T1000 (cell line): Measurements from ENCODE around the gene ITCH.

Source experiments
- DNase-seq: peaks from one replicate; lab custom pipeline; 2025; ENCODE audit warnings: mixed read lengths; lab: John Stamatoyannopoulos, UW

Gene ITCH

DNA sequence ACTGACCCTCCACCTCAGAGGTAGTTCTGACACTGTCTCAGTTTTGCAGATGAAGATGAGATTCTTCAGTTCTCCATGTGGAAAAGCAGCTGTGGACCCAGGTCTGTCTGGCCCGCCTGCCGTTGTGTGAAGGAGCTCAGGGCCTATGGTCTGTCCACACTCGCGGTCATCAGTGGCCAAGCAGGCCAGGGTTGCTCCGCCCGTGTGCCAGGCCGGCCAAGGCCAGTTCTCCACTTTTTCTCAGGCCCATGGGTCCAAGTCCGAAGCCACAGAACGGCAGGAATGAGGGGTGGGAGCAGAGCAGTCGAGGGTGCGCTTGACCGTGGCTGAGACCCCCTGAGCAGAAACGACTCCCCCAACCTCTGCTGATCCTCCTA, 186.8 kb downstream of the ITCH start:
- no peak for DNase-seq

DNA sequence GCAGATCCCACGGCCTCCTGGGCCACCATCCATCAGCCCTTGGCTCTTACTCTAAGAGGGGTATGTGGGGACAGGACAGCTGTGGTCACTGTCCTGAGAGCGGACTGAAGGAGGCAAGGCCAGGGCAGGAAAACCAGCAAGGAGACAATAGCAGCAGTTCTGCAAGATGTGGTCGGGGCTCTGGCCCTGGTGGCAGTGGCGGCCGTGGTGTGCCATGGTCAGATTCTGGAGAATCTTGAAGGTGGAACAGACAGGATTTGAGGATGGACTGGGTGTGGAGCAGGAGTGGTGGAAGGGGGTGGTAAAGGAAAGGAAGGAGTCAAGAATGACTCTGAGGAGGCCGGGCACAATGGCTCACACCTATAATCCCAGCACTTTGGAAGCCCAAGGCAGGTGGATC, 189.5 kb downstream of the ITCH start:
- no peak for DNase-seq

DNA sequence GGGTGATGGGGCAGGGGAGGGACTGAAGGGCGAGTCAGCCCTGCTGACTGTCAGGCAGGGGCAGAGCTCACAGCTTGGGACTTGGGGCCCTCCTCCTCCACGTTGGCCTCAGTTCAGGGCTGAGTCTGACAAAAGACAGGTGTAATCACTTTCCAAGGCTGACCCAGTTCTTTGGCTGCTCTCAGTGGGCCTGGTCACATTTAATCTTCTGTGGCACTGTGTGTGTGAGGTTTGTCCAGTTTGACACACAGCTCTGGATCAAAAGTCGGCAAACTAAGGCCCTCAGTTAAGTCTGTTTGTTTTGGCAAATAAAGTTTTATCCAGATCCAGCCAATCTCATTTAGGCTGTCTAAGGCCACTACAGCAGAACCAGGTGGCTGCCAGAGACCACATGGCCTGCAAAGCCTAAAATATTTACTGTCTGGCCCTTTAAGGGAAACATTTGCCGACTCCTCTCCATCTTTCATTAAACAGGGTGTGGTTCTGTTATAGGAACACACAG, 190.3 kb downstream of the ITCH start:
- DNase-seq: no peak

DNA sequence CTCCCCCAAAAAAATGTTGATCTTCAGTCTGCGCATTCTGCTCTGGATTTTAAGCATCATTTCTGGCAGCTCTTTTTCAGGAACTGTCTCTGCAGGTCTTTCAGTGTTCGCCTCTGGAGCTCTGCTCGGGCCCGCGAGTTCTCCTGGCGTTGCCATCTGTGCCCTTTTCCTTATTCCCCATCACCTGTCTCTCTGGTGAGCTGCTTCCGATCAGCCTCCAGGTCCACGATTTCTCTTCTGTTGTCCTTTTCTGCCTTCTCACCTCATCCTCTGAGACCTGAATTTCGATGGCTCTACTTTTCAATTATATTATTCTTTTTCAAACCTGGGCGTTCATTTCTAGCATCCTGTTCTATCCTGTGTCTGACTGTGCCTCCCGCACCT, 194.9 kb downstream of the ITCH start:
- DNase-seq: no peak

DNA sequence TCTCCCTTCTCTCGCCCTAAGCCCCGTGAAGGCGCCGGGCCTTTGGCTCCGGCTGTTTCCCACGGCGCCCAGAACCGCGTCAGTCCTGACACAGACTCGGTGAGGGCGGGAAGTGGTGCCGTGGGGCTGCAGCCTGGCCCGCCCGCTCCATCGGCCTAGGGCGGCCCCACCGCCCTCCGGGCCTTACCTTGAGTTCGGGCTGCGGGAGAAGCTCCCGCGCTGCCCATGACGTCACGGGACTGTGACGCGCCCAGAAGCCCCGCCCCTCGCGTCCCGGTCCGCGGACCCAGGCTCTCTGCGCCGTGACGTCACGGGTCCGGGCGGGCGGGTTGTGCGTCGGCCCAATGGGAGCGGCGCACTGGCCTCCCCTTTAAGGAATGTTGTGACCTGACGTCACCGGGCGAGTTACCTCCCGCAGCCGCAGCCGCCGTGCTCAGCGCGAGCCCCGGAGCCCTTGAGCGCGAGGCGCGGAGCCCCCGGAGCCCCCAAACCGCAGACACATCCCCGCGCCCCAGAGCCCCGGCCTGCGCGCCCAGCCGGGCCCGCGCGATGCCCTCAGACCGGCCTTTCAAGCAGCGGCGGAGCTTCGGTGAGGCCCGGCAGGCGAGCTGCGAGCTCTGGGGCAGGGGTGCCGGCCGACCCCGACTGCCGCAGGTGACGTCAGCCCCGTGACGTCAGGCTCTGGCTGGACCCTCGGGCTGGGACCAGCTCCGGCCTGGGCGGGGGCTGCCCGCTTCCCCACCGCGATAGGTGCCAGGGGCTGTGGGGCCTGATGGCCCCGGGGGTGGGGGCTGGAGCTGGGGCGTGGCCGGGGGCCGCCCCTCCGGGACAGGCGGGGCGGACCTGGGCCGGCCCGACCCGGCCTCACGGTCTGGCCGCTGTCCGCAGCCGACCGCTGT, 195.5 kb downstream of the ITCH start, which contains the start of gene MAP1LC3A:
Gene MAP1LC3A (plus strand): TSS at position 399 of the 899 bp plus-strand sequence. CDS start 151 bp downstream, at position 550.
- DNase-seq: peak; percentile 92

DNA sequence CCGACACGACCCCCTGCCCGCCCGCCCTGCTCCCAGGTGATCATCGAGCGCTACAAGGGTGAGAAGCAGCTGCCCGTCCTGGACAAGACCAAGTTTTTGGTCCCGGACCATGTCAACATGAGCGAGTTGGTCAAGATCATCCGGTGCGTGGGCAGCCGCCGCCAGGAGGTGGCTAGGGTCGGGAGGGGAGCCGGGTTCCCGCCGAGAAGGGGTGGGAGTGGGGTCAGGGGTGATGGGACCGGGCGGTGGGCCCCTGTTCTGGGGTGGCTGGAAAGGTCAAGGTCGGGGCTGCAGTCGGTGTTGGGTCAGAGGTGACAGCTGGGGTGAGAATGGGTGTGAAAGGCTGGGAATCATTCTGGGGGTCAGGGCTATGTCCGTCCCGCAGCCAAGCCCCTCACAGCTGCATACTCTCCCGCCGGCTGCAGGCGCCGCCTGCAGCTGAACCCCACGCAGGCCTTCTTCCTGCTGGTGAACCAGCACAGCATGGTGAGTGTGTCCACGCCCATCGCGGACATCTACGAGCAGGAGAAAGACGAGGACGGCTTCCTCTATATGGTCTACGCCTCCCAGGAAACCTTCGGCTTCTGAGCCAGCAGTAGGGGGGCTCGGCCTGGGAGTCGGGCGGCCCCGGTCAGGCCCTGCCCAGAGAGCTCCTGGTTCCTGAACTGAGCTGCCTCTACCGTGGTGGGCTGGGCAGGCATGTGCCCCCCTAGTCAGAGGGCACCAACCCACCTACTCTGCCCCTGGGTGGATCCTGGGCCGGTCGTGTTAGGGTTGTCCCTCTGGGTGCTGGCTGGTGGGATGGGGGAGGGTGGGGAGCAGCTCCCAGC, 196.5 kb downstream of the ITCH start:
- no peak for DNase-seq

DNA sequence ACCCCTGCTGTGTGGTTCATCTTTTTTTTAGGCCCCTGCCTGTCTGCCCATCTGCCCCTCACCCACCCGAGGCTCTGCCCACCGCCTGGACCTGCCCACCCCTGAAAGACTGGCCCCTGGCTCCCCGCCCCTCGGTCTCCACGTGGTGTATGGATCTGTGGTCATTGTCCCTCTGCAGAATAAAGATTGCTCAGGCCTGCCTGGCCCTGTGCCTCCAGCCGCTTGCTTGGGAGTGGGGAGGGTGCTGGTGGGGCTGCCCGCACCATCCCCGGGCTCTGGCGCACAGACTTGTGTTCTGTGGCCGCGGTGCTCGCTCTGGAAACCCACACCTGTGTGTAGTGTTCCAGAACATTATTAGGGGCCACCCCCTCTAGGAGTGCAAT, 197.1 kb downstream of the ITCH start:
- no peak for DNase-seq

DNA sequence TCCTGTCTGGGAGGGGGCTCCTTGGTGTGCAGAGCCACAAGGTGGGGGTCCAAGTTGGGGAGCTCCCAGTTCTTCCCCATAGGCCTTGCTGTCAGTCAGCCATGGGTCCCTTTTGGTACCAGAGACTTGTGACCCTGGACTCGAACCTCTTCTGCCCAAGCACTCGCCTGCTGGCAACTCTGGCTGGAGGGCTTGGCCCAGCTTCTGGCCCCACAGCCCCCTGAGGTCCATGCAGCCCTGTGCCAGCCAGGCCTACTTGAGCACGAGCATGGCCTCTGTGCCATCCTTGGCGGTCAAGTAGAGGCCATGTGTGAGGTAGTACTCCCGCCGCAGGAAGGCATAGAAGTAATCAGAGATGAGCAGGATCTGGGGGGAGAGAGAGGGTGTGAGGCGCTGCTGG, 197.5 kb downstream of the ITCH start:
- DNase-seq: no peak
